GM21717 (cell line): ENCODE measurements around the gene MYO1H.
"Not testable (repeated sequence)": the region's sequence is repeated elsewhere in the genome, so short reads cannot be mapped to it uniquely, and the experiment has no call there.

Source experiments
- ATAC-seq: cut with Tn5 transposase; IDR thresholded peaks from one replicate; pipeline ENCODE4 v1.9.1; 2021; ENCODE audit warnings: mild to moderate bottlenecking, moderate library complexity; ENCODE audit not compliant: unreplicated experiment

The MYO1H gene

GRCh38 chr12:109345428-109345827 is 2.3 kb upstream of the MYO1H start:
- no peak for ATAC-seq

GRCh38 chr12:109346920-109347319 is 780 bp upstream of the MYO1H start:
- ATAC-seq = no peak

- no peak for ATAC-seq
Measured at GRCh38 chr12:109352184-109352583, 4.5 kb downstream of the MYO1H start.

DNA sequence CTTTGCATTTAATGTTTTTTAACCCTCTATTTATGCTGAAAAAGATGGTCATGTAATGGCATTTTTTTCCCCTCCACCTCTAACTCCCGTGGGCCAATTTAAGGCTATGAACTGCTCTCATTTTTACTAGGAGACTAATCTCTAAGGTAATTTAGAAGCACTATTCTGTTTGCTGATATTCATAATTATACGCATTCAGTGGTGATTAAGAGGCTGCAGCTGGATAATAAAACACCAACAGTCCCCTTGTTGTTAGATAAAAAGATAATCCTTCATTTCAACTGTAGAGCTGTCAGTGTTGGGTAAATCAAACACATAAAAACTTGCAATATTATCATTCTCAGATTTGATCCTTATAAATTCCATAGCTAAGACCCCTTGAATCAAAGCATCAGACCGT is 8.9 kb downstream of the MYO1H start:
- no peak for ATAC-seq

DNA sequence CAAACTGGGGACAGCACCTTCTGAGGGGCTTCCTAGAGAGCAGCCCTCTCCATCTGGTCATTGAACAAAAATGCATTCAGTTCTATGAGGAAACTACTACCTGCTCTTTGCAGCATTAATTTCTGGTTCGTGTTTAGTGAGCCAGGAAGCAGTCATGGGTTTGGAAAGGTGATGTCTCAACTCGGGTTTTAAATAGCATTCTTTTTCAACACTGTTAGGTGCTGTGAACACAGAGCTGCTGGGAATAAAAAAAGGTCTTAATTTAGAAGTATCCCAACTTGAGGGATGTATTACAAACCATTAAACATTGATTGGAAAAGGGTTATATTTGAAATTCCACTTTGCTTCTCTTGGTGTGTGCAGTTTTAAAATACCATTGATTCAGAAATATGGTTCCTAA is 9.3 kb downstream of the MYO1H start:
- no peak for ATAC-seq

- ATAC-seq = peak; percentile 80
Measured at GRCh38 chr12:109358154-109358869, 10.6 kb downstream of the MYO1H start.

GRCh38 chr12:109359131-109359690 is 11.5 kb downstream of the MYO1H start:
- ATAC-seq = no peak

DNA sequence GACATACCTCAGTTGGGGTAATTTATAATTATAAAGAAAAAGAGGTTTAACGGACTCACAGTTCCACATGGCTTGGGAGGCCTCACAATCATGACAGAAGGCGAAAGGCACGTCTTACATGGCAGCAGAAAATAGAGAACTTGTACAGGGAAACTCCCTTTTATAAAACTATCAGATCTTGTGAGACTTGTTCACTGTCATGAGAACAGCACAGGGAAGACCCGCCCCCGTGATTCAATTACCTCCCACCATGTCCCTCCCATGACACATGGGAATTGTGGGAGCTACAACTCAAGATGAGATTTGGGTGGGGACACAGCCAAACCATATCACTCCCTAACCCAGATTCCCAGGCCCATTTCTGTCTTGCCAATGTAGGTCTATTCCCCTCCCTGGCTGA is 22.1 kb downstream of the MYO1H start:
- ATAC-seq = no peak

DNA sequence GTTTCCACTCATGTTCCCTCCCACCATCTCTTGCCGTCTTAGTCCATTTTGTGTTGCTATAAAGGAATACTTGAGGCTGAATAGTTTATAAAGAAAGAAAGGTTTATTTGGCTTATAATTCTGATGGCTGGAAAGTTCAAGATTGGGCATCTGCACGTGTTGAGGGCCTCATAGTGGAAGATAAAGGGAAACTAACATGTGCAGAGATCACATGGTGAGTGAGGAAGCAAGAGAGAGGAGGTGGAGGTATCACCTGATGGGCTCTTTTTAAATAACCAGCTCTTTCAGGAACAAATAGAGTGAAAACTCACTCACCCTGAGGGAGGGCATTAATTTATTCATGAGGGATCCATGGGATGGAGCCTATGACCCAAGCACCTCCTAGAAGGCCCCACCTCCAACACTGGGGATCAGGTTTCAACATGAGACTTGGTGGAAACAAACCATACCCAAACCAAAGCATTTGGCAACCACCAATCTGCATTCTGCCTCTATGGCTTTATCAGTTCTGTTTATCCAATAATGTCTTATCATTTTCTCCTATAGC is 29.5 kb downstream of the MYO1H start:
- no peak for ATAC-seq

- no peak for ATAC-seq
Measured at GRCh38 chr12:109378569-109378968, 30.9 kb downstream of the MYO1H start.

DNA sequence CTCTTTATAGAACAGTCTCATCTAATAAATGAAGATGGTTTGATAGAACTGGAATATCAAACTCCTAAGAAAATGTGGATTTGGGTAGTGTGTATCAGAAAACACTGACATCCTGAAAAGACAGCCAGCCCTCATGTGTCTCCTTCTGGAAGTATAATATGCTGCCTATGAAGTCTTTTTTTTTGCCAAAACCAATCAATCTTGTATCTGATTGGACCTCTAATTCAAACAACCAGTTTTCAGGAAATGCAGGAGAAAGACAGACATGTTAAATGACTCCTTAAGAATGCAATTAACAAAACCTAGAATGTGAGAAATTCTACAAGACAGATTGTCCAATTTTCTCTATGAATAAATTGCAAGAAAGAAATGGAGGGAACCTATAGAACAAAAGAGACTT is 34.3 kb downstream of the MYO1H start:
- ATAC-seq = no peak

DNA sequence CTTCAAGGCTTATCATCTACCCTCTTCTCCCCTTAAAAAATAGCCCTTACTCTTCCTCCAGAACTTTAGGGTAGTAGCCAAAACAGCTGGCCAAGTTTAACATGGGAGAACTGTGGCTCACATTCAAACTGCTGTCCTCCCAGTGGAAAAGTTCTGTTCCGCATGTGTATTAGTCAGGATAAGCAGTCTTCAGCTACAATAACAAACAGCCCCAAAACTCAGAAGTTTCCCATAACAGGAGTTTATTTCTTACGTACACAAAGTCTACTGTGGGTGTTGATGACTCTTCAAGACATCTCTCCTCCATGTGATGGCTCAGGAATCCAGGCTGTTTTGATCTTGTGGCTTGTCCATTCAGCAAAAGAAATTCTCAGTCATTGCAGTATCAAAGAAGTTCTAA is 35.5 kb downstream of the MYO1H start:
- no peak for ATAC-seq

GRCh38 chr12:109385339-109386058 is 37.8 kb downstream of the MYO1H start:
- ATAC-seq = no peak

DNA sequence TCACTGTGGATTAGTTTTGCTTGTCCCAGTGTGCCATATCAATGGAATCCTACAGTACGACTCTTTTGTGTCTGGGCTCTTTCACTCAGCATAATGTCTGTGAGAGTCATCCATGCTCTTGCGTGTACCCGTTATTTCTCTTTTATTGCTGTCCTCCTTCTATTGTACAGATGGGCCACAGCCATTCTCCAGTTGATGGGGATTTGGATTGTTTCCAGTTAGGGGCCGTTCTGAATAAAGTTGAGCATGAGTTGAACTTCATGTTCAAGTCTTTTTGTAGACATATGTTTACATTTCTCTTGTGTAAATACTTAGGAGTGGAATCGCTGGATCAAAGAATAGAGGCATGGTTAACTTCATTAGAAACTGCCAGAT is 38.3 kb downstream of the MYO1H start:
- no peak for ATAC-seq

DNA sequence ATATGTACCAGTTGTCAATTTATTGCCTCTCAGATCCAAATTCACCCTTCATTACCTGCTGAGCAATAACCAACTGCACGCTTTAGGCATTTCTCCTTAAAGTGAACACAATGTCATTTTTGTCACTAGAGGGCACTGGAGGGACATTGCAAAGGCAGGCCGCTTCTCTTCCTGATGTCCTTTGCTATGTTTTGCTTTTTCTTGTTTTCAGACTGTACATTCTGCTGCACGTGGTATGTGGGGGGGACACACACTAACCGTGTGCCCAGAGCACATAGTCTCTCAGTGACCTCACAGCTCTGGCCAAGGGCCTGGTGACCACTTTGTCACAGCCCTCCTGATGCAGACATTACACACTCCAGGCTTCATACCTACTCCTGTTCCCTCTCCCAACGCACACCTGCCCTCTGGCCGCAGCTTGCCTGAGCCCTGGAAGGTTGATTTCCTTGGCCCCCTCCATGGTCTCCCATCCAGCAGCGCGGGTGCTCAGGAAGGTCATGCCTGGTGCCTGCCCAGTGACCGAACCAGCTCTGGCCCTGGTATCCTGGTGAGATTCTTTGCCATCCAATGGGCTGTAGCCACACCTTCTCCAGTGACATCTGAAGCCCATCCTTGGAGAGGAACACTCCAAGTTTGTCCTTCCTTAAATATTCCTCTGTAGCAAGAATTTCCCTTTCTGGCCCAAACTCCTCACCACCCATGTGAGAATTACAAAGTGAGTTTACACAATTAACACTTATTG is 39.9 kb downstream of the MYO1H start:
- ATAC-seq = no peak

- no peak for ATAC-seq
Measured at GRCh38 chr12:109388167-109388563, 40.5 kb downstream of the MYO1H start.

DNA sequence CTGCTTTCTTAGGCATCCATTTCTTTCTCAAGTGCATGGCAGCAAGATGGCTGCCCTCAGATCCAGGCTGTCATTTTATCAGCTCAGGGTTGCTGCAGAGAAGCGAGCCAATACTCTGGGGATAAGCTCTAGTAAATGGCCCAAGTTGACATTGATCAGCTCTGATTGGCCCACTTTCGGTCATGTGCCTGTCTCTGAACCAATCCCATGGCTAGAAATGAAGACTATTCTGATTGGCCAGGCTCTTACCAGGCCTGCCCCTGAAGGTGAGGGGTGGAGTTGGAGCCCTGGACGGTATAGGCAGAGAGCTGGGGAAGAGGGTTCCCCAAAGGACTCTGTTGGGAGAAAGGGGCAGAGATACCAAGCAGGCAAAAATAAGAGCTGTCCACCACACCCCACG is 41.4 kb downstream of the MYO1H start:
- ATAC-seq = no peak

DNA sequence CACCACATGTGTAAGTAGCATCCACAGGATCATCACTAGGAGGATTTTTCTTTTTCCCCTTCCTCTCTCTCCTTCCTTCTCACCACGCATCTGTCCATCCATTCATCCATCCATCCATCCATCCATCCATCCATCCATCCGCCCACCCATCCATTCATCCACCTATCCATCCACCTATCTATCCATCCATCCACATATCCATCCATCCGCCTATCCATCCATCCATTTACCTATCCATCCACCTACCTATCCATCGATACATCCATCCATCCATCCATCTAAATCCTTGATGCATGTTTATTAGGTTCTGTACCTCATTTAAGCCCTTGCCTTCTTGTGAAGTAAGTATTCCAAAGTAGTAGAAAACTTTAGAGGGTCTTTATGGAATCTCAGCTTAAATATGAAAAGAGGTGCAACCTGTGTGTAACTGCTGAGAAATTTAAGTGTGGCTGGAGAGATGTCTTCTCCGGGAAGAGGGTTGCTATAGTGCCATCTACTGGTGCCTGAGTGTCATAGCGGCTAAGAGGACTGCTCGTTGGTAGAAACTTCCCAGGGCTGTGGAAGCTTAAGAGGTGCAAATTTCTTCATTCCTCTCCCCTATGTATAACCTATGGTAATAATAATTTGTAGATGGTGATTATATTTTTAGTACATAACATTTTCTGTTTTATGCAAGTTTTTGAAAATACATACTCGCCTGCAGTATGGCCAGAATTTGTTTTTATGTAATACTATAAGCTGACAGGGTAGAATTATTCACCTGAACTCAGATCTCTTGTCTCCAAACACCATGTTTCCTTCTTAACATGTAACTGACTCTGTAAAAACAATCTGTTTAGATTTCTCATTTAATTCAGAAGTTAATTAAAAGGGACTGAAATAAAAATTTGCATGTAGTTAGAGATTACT is 46.0 kb downstream of the MYO1H start:
- peak; percentile 49 for ATAC-seq

DNA sequence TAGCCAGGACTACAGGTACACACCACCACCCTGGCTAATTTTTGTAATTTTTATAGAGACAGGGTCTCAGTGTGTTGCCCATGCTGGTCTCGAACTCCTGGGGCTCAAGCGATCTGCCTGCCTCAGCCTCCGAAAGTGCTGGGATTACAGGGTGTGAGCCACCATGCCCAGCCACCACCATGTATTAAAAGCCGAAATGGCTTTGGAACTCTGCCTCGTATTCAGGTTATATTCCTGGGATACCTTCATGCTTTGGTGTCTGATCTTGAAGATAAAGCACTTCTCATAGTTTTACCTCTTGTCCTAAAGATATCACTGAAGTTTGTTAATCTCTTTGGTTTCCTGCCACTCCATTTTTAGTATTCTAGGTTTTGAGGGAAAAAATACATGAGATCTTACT is 47.2 kb downstream of the MYO1H start:
- ATAC-seq = no peak

GRCh38 chr12:109404841-109405240 is 57.1 kb downstream of the MYO1H start:
- not testable (repeated sequence) for ATAC-seq
